SK-N-MC (cell line): ENCODE data around the gene BMPR1B.

Experiments used
- EZH2 ChIP-seq: fragments of 200-600 bp; sonication (generic); IDR thresholded peaks from one replicate; pipeline ENCODE4 v1.6.1; 2017; ENCODE audit warnings: antibody characterized with exemption
- POLR2AphosphoS5 ChIP-seq: IDR thresholded peaks from 2 replicates; pipeline ENCODE4 v1.6.1; 2012; ENCODE audit warnings: mild to moderate bottlenecking, low read depth, low read length, borderline replicate concordance

GRCh38 chr4:95091272-95091671, 333.5 kb downstream of the BMPR1B start:
- no peak for TF ChIP-seq EZH2
- TF ChIP-seq POLR2AphosphoS5: no peak
